GM13976 (cell line): ENCODE data around the gene SNX15.

Experiments
- DNase-seq: peaks from one replicate; pipeline ENCODE4 v3.0.0; 2012; ENCODE audit warnings: low spot score
- CTCF ChIP-seq: IDR thresholded peaks from 2 replicates; pipeline ENCODE4 v1.5.1; 2012; ENCODE audit warnings: borderline replicate concordance, mild to moderate bottlenecking; ENCODE audit not compliant: insufficient read depth; ENCODE audit errors: extremely low read depth, missing control alignments, control extremely low read depth
- in situ Hi-C: fragments of 300-500 bp; cut with MboI; formaldehyde crosslinking; loops from one replicate; pipeline ENCODE4 v1.12.0; 2022; ENCODE audit warnings: low sequenced_read_pairs, mixed read lengths, inconsistent platforms; ENCODE audit not compliant: unreplicated experiment

The SNX15 gene

GRCh38 chr11:65059959-65060824, 33.0 kb downstream of the SNX15 start:
- in situ Hi-C loops = no loop called here
- DNase-seq = no peak
- no peak for TF ChIP-seq CTCF

GRCh38 chr11:65060913-65061408, 33.7 kb downstream of the SNX15 start:
- TF ChIP-seq CTCF = no peak
- in situ Hi-C loops = no loop called here
- no peak for DNase-seq

- DNase-seq = no peak
- in situ Hi-C loops = no loop called here
- no peak for TF ChIP-seq CTCF
These were observed 36.3 kb downstream of the SNX15 start for GRCh38 chr11:65063532-65063931.

- in situ Hi-C loops = no loop called here
- TF ChIP-seq CTCF = no peak
- DNase-seq = no peak
These were observed 37.6 kb downstream of the SNX15 start for GRCh38 chr11:65064847-65065240.

GRCh38 chr11:65065851-65066250, 38.6 kb downstream of the SNX15 start:
- in situ Hi-C loops = no loop called here
- DNase-seq = no peak
- no peak for TF ChIP-seq CTCF

- in situ Hi-C loops = no loop called here
- no peak for DNase-seq
- TF ChIP-seq CTCF = no peak
These were observed 39.1 kb downstream of the SNX15 start for GRCh38 chr11:65066315-65066714.
